ENCODE results near the gene KCNK1. TPM values are rescaled to one million over a fixed set of nuclear protein-coding genes. Genes with fewer than 3 reads are reported as not detected.
A peak's percentile ranks its signal among the peaks of the same experiment; 100 is the strongest.
"Not testable (repeated sequence)": the region's sequence is repeated elsewhere in the genome, so short reads cannot be mapped to it uniquely, and the experiment has no call there.

The KCNK1 gene
- total RNA-seq, 1 experiment from 2014 or later, result not detected

- in situ Hi-C loops (cut with HindIII; ENCODE audit: low sequenced_read_pairs), result no loop called here
Observed at GRCh38 chr1:233605205-233605604, 8.7 kb upstream of the KCNK1 start.

DNA sequence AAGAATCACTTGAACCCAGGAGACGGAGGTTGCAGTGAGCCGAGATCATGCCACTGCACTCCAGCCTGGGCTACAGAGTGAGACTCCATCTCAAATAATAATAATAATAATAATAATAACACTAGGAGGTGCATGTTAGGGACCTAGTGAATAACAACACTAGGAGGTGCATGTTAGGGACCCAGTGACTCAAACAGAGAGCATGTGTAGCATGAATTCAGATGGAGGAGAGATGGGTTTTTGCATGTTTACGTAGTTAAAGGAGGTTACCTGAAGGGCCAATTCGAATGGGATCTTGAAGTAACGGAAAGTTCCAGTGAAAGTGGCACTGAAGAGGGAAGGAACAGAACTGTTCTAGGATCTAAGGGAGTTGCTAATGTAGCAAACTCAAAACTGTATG is 7.1 kb upstream of the KCNK1 start:
- in situ Hi-C loops (cut with HindIII; ENCODE audit: low sequenced_read_pairs), result no loop called here
- DNase-seq (ENCODE audit: low spot score), result no peak

More at GRCh38 chr1:233605205-233605604, 8.7 kb upstream of the KCNK1 start:
- DNase-seq (ENCODE audit: low spot score), result no peak

- in situ Hi-C loops (cut with HindIII; ENCODE audit: low sequenced_read_pairs), result no loop called here
- DNase-seq (ENCODE audit: low spot score), result peak; percentile 18
Observed at GRCh38 chr1:233607252-233608119, 6.4 kb upstream of the KCNK1 start.

GRCh38 chr1:233608988-233609387 is 4.9 kb upstream of the KCNK1 start:
- in situ Hi-C loops (cut with HindIII; ENCODE audit: low sequenced_read_pairs), result no loop called here
- DNase-seq (ENCODE audit: low spot score), result no peak

GRCh38 chr1:233609926-233610325 is 4.0 kb upstream of the KCNK1 start:
- in situ Hi-C loops (cut with HindIII; ENCODE audit: low sequenced_read_pairs), result no loop called here
- no peak for DNase-seq (ENCODE audit: low spot score)

- in situ Hi-C loops (cut with HindIII; ENCODE audit: low sequenced_read_pairs), result no loop called here
- no peak for DNase-seq (ENCODE audit: low spot score)
Observed at GRCh38 chr1:233610628-233611027, 3.3 kb upstream of the KCNK1 start.

GRCh38 chr1:233611363-233611762 is 2.5 kb upstream of the KCNK1 start:
- DNase-seq (ENCODE audit: low spot score); in situ Hi-C loops (cut with HindIII; ENCODE audit: low sequenced_read_pairs): not testable (repeated sequence)

- no peak for DNase-seq (ENCODE audit: low spot score)
- in situ Hi-C loops (cut with HindIII; ENCODE audit: low sequenced_read_pairs), result no loop called here
Observed at GRCh38 chr1:233614173-233614742, 352 bp downstream of the KCNK1 start.

- peak; percentile 69 for DNase-seq (ENCODE audit: low spot score)
- in situ Hi-C loops (cut with HindIII; ENCODE audit: low sequenced_read_pairs), result no loop called here
Observed at GRCh38 chr1:233614743-233615521, 1.0 kb downstream of the KCNK1 start.

DNA sequence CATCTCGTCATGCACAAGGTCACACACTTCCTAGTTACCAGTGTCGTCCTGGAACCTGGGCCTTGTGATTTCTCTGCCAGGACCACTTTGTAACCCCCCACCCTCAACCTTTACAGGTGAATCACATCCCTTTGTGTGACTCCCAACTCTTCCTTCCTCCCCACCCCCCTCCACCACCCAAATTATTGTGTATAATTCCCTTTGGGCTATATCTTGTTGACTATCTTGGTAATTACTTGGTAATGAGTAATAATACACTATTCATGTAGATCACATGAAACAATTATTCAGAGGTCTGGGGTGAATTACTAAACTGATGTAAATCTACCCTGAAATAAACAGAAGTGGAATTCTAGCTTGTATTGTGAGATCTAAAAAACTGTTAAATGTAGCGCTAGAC is 1.7 kb downstream of the KCNK1 start:
- in situ Hi-C loops (cut with HindIII; ENCODE audit: low sequenced_read_pairs), result no loop called here
- DNase-seq (ENCODE audit: low spot score), result no peak

- in situ Hi-C loops (cut with HindIII; ENCODE audit: low sequenced_read_pairs), result no loop called here
- peak; percentile 50 for DNase-seq (ENCODE audit: low spot score)
Observed at GRCh38 chr1:233617025-233617424, 3.1 kb downstream of the KCNK1 start.

DNA sequence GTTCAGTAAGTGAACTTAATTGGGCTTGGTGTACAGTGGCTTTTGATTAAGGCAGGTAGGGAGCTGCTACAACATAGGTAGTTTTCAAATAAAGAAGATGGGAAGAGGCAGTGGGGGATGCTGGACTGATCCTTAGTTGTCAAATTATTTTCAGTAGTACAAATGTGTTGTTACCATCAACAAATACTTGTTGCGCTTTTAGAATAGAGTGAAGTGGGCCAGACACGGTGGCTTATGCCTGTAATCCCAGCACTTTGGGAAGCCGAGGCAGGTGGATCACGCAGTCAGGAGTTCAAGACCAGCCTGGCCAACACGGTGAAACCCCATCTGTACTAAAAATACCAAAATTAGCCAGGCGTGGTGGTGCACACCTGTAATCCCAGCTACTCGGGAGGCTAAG is 5.5 kb downstream of the KCNK1 start:
- in situ Hi-C loops (cut with HindIII; ENCODE audit: low sequenced_read_pairs); DNase-seq (ENCODE audit: low spot score): not testable (repeated sequence)

DNA sequence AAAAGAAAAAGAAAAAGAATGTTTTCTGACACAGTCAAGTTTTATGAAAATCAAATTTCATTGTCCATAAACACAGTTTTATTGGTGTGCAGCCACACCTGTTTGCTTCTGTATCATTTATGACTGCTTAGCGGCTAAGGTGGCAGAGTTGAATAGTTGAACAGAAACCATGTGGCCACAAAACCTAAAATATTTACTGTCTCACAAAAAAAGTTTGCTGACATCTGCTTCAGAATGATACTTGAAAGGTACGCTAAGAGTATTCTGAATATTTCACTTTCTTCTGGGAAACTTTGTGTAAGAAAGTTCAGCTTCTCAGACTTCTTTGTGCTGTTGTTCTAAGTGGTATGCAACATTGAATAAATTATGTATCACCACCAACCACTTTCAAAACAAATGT is 6.2 kb downstream of the KCNK1 start:
- in situ Hi-C loops (cut with HindIII; ENCODE audit: low sequenced_read_pairs), result no loop called here
- DNase-seq (ENCODE audit: low spot score), result no peak

GRCh38 chr1:233621923-233622322 is 8.0 kb downstream of the KCNK1 start:
- in situ Hi-C loops (cut with HindIII; ENCODE audit: low sequenced_read_pairs), result no loop called here
- no peak for DNase-seq (ENCODE audit: low spot score)

GRCh38 chr1:233624289-233624688 is 10.4 kb downstream of the KCNK1 start:
- no peak for DNase-seq (ENCODE audit: low spot score)
- in situ Hi-C loops (cut with HindIII; ENCODE audit: low sequenced_read_pairs), result no loop called here

DNA sequence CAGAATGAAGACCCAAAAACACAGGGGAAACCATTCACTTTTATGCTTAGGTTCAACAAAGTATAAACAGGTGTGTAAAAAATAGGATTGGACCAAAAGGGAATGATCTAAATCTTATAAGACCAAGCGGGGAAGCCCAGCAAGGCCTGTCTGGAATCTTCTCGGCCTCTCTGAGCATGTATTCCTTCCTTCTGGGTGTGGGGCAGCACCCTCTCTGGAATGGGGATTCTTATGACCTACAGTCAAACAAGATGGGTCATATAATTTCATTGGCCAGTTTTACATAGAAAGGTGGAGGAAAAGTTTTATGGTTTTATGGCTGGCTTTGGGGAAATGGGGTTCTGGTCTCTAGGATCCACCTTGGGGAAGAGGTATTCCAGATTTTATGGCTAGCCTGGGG is 11.2 kb downstream of the KCNK1 start:
- peak; percentile 22 for DNase-seq (ENCODE audit: low spot score)
- in situ Hi-C loops (cut with HindIII; ENCODE audit: low sequenced_read_pairs), result no loop called here

DNA sequence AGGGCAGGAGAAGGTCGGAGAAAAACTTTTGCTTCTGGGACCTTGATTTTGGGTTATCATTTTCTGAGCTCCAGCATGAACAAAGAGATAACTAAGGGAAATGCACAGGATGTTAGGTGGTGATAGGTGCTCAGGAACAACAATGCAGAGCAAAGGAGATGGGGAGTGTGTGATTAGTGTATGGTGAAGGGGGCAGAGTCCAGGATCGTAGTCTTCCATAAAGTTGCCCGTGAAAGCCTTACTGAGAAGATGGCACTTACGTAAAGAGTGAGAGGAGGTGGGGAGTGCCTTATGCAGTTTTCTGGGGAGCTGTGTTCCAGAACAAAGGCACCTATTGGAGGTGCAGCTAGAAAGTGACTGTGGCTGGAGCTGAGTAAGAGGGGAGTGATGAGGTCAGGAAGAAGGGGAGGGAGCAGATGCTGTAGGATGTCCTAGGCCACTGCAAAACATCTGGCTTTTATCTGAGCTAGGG is 11.6 kb downstream of the KCNK1 start:
- peak; percentile 51 for DNase-seq (ENCODE audit: low spot score)
- in situ Hi-C loops (cut with HindIII; ENCODE audit: low sequenced_read_pairs), result no loop called here

DNA sequence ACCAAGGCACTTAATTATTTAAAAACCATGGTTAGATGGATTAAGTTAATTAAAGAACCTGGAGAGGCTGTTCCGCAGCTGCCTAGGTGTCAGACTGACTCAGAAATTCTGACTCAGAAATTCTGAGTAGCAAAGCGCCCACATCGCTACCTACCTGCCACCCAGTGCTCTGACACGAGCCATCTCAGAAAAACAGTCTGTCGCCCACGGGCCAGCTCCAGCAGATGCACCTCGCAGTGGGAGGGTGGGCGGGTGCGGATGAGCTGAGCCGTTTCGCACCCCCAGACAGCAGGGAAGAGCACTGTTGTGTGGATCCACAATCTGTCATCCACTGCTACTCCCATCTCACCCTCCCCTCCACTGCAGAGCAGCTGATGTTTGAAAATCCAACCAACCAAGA is 13.5 kb downstream of the KCNK1 start:
- DNase-seq (ENCODE audit: low spot score), result peak; percentile 95
- in situ Hi-C loops (cut with HindIII; ENCODE audit: low sequenced_read_pairs), result no loop called here

GRCh38 chr1:233627823-233628222 is 13.9 kb downstream of the KCNK1 start:
- DNase-seq (ENCODE audit: low spot score), result no peak
- in situ Hi-C loops (cut with HindIII; ENCODE audit: low sequenced_read_pairs), result no loop called here

Data from G401 (cell line).